BE2C (cell line): Measurements from ENCODE around the gene SMIM35.

Source experiments
- DNase-seq: peaks from one replicate; pipeline ENCODE4 v3.0.0-alpha.2; 2020
- H3K27me3 ChIP-seq: fragments of 250-450 bp; sonication (Bioruptor Pico); 2 replicates; pipeline ENCODE4 v1.5.1; 2020; ENCODE audit warnings: mild to moderate bottlenecking
- H3K36me3 ChIP-seq: fragments of 250-450 bp; sonication (Bioruptor Pico); 2 replicates; pipeline ENCODE4 v1.5.1; 2020; ENCODE audit warnings: mild to moderate bottlenecking
- H3K4me1 ChIP-seq: fragments of 250-450 bp; sonication (Bioruptor Pico); 2 replicates; pipeline ENCODE4 v1.5.1; 2020
- H3K4me3 ChIP-seq: 2 replicates; pipeline ENCODE4 v1.5.1; 2011; ENCODE audit warnings: low read depth, low read length
- H3K9me3 ChIP-seq: fragments of 250-450 bp; sonication (Bioruptor Pico); 2 replicates; pipeline ENCODE4 v1.5.1; 2020
- TF ChIP-seq, protein P1 (sequence below): IDR thresholded peaks from 2 replicates; pipeline ENCODE4 v1.5.1; 2012; ENCODE audit warnings: mild to moderate bottlenecking, low read depth, low read length

SMIM35 gene

DNA sequence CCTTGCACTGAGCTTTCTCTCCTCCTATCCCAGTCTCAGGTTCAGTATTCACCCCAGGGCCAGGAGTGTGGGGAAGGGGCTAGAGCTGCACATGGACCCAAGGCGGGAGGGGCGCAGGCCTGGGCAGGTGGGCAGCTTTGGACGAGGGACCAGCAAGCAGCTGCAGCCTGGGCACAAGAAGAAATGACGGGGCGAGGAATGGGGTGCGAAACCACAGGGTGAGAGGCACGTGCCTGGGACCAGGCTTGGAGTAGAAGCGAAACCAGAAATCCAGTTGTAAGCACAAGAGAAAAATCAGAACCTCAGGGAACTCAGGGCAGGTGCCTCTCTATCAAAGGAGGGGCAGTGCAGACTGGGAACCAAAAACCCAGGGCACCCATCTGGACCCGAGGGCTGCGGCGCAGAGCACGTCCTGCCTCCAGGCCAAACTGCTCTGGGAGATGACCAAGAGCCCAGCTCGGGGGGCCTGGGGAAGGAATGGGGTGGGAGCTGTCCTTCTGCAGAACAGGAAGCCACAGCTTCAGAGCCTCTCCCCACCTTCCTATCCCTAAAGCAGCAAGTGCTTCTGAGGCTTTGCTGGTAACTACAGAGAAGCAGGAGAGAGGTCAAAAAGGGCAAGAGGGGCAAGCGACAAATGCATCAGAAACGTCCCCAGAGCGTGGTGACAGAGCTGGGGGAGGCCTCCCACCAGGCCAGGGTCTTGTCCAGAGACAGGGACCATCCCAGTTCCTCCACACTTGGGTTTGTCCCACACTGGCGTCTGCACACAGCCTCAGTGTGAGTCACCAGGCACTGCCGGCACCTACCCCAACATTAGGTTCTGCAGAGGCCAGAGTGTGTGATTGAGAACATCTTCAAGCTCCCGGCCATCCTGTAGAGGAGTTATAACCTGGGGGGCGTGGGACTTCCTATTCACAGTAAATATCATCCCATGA, 28.2 kb downstream of the SMIM35 start:
- H3K9me3 ChIP-seq: no peaks in the 10 kb centered on the region
- TF ChIP-seq, protein P1, sequence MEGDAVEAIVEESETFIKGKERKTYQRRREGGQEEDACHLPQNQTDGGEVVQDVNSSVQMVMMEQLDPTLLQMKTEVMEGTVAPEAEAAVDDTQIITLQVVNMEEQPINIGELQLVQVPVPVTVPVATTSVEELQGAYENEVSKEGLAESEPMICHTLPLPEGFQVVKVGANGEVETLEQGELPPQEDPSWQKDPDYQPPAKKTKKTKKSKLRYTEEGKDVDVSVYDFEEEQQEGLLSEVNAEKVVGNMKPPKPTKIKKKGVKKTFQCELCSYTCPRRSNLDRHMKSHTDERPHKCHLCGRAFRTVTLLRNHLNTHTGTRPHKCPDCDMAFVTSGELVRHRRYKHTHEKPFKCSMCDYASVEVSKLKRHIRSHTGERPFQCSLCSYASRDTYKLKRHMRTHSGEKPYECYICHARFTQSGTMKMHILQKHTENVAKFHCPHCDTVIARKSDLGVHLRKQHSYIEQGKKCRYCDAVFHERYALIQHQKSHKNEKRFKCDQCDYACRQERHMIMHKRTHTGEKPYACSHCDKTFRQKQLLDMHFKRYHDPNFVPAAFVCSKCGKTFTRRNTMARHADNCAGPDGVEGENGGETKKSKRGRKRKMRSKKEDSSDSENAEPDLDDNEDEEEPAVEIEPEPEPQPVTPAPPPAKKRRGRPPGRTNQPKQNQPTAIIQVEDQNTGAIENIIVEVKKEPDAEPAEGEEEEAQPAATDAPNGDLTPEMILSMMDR: no peak
- DNase-seq: no peak
- H3K4me3 ChIP-seq: no peak overlapping the region
- no peaks in the 10 kb centered on the region for H3K36me3 ChIP-seq
- H3K27me3 ChIP-seq: no peaks in the 10 kb centered on the region
- no peaks in the 10 kb centered on the region for H3K4me1 ChIP-seq

DNA sequence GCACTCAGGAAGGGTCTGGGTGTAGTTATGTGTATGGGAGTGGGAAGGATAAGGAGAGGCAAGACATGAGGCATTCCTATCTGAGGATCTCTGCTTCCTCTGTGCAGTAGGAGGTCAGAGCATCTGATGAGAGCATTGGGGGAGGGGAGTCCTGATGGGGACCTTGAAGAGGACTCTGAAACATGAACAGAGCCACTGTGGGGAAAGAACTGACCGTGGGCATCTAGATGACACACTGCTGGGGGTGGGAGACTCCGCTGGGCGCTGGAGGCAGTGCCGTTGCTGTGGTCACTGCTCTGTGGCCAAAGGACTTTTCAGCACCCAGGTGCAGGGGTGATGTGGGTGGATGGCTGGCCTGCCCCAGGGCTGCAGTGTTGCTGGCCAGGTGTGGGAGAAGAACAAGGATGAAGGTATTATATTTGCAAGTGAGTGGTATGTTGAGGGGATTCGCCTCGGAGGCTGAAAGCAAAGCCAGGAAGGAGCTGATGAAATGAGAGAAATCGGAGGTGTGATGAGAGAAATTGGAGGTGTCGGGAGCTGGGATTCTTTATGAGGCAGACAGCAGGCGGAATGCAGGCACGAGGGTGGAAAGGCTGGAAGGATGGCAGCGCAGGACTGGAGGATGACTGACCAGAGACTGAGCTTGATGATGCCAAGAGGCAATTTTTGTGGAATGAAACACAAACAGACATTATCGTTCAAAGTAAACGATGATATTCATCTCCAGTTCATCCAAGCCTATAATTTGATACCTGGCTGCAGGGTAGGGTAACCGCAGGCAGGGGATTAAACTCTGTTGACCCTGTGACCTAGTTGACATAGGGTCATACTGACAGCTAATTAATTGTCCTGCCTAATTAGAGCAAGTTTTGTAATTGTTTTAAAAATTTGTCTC, 29.3 kb downstream of the SMIM35 start:
- TF ChIP-seq, protein P1: no peak
- no peak for DNase-seq

DNA sequence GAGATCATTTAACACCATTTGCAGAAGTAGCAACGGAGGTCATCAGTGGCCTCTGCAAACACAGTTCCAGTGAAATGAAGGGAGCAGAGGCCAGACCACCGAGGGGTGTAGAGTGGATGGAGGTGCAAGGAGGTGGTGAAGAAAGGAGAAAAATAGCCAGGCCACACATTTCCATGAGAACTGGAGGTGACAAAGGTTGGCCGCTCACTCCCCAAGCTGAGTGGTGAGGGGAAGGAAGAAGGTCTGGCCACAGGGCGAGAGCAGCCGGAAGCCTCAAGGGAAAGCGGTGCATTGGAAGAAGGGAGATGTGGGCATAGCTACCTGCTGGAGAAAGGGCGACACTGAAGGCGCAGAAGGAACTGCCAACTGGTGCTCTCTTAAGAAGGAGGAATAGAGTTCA, 30.0 kb downstream of the SMIM35 start:
- no peak for DNase-seq
- H3K36me3 ChIP-seq: no peaks in the 10 kb centered on the region
- H3K4me1 ChIP-seq: no peaks in the 10 kb centered on the region
- no peaks in the 10 kb centered on the region for H3K9me3 ChIP-seq
- no peaks in the 10 kb centered on the region for H3K27me3 ChIP-seq
- TF ChIP-seq, protein P1: no peak
- H3K4me3 ChIP-seq: no peak overlapping the region

More for the DNA sequence above, 29.3 kb downstream of the SMIM35 start:
- no peaks in the 10 kb centered on the region for H3K27me3 ChIP-seq
- H3K36me3 ChIP-seq: no peaks in the 10 kb centered on the region
- no peak overlapping the region for H3K4me3 ChIP-seq
- no peaks in the 10 kb centered on the region for H3K4me1 ChIP-seq
- H3K9me3 ChIP-seq: no peaks in the 10 kb centered on the region

DNA sequence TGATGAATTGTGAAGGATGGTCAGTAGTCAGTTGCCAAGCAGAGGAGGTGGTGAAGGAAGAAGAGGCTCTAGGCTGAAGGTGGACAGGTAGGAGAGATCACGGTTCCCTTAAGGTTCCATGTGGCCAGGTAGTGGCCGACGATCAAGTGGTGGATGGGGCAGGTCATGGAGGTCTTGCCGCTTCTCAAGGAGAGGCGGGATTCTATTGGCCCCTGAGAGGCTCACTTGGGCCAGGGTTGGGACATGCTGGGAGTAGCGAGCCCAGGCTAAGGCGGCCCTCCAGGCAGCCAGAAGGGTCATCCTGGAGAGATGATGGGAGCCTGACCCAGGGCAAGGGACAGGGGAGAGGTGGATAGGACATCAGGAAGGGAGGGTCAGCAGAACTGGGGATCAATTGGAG, 30.8 kb downstream of the SMIM35 start:
- H3K4me1 ChIP-seq: no peaks in the 10 kb centered on the region
- no peak for DNase-seq
- no peaks in the 10 kb centered on the region for H3K36me3 ChIP-seq
- H3K9me3 ChIP-seq: no peaks in the 10 kb centered on the region
- TF ChIP-seq, protein P1: no peak
- H3K27me3 ChIP-seq: no peaks in the 10 kb centered on the region
- H3K4me3 ChIP-seq: no peak overlapping the region

DNA sequence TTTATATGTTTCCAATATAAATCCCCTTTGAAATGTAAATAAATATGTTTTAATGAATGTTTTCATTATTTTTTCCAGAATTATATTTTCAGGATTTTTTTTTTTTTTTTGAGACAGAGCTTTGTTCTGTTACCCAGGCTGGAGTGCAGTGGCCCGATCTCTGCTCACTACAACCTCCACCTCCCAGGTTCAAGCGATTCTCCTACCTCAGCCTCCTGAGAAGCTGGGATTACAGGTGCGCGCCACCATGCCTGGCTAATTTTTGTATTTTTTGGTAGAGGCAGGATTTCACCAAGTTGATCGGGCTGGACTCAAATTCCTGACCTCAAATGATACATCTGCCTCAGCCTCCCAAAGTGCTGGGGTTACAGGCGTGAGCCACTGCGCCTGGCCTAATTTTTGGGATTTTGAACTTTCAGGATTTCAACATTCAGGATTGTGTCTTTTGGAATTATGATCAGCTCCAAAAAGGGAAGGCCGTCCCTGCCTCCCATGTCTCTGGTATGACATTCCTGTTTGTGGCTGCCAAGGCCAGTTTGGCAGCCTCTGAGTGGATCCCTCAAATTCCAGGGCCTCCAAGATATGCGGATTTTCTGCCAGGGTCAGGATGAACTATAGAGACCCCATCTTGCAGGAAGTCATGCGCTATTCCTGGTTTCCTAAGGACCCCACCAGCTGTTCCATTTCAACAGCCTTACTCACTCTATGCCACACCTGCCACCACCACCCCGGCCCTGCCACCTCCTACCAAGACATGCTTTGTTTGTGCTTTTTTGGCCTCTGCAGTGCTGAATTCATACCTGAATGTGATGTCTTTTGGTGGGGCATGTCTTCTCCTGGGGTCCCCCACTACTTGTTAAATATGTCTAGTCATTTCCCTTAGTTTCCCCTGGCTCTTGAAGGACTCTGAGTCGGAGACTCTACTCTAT, 31.8 kb downstream of the SMIM35 start:
- DNase-seq: no peak
- Histone ChIP-seq H3K4me1 (no peaks in the 10 kb centered on the region), H3K36me3 (no peaks in the 10 kb centered on the region), H3K27me3 (peaks cover 2% of the 10 kb centered on the region; the same call in 1 of the 2 replicates), H3K4me3 (no peak overlapping the region), H3K9me3 (no peaks in the 10 kb centered on the region)
- TF ChIP-seq, protein P1: no peak
